ENCODE results near the gene NTF3.
"Not testable (repeated sequence)": the region's sequence is repeated elsewhere in the genome, so short reads cannot be mapped to it uniquely, and the experiment has no call there.

NTF3 gene

DNA sequence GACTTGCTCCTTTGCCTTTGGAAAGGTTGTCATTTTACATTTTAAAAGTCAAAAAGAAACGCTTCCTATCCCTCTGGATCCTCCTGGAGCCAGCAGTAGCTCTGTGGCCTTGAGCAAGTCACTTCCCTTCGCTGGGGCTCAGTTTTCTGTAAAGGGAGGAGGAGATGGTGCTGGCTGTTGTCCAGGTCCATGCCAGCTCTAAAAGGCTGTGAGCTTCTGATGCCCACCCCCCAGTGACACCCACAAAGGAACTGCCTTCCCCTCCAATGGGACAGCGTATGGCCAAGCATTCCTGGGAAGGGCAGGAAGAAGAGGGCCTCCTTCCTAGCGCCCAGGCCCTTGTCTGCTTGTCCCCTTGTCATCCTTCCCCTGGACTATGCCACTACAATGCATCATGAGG lies 81.5 kb downstream of the NTF3 start:
- DNase-seq, result no peak

DNA sequence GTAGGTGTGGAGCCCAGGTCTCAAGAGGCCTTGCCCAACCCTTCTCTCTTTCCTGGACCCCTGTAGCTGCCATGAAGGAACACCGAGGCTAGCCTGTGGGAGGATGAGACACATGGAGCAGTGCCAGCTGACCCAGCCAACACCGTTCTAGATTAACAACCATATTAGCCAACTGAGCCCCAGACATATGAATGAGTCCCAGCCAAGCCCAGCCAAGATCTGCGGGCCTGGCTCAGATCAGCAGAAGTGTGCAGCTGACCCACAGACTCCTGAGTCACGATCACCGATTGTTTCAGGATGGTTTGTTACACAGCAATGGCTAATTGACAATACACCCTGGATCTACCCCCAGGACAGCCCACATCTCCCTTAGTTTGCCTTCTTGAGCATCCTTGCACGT lies 82.1 kb downstream of the NTF3 start:
- no peak for DNase-seq

DNA sequence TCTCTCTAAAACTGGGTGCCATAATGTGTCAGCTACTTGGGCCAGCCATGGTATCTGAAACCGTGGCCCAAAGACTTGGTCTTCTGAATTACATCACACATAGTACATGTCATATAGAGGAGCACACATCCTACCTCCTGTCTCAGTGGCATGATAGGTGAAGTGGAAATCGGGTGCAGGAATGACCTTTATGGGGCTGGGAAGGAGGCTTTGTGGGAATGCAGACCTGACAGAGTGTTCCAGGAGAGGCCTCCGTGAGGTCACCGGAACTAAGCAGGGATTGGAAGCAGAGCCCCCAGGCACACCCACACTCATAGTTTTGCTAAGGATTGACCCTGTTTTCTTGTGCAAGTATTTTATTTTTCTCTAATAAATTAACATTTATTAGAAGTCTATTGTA lies 82.6 kb downstream of the NTF3 start:
- DNase-seq, result no peak

DNA sequence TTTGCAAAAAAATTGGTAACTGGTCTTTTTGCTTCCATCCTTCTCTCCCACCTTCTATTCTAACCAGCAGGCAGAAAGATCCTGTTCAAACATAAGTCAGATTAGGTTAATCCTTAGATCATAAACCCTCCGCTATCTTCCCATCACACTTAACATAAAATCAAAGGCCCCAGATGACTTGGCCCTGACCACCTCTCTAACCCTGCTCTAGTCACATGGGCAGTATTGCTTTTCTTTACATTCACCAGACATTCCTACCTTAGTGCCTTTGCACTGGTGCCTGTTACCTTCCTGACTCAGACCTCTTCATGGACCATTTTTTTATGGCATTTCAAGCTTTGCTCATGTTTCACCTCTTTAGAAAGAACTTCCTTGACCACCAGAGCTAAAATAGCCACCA lies 83.5 kb downstream of the NTF3 start:
- peak; percentile 60 for DNase-seq

DNA sequence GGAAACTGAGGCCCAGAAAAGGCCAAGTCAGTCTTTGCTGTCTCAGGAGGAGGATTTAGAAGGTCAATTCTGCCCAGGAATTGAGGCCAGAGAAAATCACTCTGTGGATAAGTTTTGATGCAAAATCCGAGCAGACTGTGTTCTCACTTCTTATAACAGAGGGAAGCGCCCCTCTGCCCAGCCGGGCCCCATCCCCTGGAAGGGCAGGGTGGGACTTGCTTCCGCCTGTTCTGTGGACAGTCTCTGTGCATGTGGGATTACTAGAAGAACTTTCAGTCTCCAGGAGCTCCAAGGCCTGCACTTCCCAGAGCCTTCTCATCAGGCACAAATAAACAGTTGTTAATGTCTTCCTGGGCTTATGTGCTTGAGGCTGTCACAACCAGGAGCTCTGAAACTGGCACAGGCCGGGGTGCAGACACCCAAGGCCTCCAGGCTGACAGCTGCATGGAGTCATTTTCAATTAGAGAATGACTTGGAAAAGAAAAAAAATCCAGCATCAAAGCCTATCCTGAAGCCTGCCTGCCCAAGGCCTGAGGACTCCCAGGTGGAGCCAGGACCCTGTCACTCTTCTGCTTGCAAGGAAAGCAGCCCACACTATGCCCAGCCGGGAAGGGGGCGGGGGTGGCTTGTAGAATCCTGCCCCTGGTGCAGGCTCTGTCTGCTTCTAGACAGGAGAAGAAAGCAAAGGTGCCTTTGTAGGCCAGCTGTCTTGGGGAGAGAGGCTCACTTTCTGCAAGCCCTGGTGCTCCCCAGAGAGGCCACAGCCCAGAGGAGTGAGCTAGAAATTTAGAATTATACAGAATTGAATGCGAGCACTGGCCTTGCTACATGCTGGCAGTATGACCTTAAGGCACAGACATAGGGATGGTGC lies 84.7 kb downstream of the NTF3 start:
- DNase-seq, result no peak

DNA sequence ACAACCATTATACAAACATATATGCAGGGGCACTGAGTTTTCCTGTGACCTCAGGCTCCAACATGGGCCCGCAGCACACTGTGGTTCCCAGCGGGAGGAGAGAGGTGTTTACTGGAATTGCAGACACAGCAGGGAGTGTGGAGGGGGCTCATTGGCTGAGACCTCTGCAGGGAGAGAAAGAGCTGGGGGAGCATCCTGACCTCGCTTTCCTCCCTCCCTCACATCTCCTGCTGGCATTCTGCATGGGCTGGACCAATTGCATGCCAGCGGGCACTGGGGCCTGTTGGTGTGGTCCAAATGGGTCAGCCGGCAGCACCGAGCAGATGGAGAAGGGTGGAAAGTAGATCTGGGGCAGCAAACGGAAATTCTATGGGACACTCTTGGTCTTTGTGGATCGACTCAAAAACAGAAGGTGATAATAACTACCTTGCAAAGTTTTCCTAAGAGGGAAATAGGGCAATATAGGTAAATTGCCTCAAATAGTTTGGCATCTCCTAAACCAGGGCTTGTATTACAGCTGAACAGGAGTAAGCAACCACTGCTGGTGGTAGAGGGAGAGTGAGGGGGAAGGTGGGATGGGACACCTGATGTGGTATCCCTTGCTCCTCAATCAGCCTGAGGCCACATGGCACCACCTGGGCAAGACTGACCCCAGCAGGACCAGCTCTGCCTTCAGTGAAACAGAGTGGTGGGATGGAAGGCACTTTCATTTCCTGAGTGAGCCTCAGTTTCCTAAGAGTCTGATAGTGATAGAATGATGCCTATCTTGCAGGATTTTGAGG lies 86.9 kb downstream of the NTF3 start:
- peak; percentile 22 for DNase-seq

DNA sequence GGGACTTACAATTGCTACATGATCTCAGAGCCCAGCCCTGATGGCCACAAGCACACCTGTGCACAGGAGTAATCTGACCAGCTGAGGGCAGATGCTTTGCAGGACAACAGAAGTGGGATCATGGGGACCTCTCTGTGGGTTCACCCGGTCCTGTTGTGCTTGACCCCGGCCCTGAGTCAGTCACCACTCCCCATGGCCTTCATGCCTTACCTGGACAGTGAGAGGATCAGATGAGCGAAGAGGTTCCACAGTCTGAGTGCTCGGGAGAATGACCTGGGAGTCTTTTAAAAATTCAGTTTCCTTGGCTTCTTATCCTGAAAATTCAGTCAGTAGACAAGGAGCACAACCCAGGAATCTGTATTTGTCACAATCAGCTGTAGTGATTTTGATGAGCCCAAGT lies 88.1 kb downstream of the NTF3 start:
- DNase-seq, result no peak

DNA sequence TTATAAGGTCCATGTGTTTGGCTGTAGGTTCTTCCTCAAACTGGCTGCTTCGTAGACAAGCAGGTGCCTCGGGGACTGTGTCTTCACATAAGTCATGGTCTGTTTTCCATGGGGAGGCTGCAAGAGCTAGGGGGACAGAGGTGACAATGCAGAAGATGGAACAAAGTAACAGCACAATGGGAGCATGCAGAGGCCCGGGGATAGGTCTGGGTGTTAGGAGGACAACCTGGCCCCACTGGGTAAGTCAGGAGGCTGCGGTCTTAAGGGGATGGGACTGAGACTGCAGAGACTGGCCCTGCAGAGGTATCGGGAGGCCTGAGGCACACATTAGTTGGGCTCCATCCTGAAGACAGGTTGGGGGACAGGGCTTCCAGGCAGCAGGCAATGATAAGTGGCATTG lies 88.9 kb downstream of the NTF3 start:
- DNase-seq, result no peak

DNA sequence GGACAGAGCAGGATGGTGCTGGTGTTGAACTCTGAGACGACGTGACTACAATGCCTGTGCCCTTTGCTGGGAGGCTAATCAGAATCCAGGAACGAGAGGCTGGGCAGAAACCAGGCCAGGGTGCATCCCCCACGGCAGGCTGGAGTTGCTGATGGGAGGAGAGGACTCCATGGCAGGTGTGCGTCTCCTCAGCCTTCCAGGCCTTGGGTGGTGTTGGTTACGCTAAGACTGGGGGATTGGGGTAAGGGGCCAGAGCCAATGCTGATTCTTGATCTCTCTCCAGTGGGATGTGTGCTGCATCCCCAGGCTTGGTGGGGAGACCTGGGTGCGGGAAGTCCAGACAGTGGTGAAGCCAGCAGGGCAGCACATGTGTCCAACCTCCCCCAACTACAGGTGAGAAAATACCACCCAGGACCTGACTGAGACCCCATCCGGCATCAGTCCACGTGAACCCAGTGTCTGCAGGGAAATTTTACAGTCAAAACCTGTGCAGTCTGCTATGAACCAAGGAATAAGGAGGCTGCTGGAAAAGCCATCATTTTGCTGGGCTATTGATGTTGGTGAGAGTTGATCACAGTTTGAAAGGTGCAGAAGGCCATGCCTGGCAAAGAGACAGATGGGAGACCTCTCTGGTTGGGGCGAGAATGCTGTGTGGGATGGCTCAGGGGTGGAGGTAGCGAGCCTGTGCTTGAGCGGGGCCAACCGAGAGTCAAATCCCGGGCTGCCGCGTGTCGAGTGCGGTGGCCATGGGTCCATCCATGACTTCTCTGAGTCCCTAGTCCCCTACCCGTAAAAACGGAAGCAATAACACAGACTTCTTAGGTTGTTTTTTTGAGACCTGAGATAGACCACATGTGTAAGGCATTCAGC lies 89.8 kb downstream of the NTF3 start:
- DNase-seq, result no peak

DNA sequence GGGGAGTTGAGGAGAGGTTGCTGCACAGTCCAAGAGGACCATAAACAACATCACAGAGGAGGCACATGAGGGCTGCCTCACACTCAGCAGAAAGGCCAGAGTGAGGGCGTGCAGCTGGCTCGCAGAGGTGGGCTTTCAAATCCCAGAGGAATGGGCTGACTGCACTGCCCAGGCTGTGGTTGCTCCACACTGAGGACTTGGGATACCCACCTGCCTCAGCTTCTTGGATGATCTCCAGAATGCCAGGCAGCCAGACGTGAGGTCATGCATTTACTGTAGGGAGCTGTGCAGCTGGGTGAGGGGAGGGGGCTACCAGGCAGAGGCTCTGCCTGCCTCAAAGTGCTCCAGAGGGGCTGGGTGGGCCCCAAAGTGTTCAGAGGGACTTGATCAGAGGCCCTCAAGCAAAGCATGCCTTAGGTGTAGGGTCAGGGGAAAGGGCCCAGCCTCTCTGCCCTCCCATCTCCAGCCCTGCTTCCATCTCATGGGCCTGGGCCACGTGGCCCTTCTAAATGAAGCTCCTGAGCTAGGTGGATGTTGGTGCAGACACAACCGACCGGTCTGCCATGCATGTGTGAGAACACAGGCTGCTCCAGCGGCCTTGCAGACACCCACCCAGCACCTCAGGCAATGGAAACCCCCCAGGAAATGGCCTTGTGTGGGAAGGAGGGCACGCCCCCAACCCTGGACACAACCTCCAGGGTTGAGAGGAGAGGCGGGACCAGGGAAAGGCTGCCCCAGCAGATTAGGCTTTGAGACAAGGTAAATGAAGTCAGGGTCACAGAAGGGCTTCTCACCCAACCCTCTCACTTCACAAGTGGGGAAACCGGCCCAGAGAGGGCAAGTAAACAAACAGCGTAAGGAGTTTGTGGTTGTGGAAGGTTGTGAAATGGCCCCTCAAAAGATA lies 90.8 kb downstream of the NTF3 start:
- DNase-seq, result no peak

DNA sequence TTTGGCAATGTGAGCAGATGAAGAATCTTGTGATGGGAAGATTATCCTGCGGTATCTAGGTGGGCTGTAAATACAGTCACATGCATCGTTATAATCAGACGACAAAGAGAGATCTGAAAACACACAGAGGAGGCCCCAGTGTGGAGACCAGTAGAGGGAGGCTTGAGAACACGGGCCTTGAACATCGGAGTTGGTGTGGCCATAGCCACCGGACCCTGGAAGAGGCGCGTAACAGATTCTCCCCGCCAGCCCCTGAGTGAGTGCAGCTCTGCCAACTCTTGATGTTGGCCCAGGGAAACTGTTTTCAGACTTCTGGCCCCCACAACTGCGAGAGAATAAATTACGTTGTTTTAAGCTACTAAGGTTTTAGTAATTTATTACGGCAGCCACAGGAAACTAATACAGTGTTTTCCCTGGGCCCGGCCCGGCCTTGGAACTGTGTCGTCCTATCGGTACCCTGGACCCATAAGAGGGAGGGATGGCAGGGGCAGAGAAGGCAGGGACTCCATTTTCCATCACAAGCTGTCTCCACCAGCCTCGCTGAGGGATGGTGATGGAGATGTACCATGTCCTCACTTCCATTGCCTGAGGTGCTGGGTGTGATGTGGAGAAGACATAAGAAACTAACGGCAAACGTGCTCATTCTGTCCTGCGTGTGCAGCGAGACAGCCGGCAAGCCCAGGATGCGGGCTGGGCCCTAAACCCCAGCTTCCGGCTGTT lies 91.6 kb downstream of the NTF3 start:
- no peak for DNase-seq

DNA sequence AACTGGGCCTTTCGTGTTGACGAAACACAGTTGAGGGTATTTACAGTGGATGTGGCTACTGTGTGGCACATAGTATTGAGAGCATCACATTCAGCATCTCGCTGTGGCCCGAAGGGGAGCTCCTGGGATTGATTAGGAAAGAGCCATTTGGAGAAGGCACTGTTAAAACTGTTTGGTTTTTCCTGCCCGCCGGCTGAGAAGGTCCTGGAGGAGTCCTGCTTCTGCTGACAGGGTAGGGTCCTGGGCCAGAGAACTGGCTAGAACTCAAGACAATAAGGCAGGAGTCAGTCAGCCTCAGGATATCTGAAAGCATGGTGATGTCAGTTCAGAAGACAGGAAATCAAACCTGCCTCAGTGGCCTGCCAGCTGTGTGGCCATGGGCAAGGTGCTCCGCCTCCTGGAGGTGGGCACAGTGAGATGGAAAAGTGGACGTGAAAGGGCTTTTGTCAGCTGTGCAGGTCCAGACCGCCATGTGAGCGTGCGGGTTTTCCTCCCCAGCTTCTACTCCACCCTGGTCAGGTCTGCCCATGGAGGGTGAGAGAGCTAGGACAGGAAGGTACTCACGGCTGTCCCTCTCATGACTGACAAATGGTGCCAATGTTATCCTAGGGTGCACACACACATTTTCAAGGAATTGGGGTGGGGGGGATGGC lies 92.3 kb downstream of the NTF3 start:
- no peak for DNase-seq

DNA sequence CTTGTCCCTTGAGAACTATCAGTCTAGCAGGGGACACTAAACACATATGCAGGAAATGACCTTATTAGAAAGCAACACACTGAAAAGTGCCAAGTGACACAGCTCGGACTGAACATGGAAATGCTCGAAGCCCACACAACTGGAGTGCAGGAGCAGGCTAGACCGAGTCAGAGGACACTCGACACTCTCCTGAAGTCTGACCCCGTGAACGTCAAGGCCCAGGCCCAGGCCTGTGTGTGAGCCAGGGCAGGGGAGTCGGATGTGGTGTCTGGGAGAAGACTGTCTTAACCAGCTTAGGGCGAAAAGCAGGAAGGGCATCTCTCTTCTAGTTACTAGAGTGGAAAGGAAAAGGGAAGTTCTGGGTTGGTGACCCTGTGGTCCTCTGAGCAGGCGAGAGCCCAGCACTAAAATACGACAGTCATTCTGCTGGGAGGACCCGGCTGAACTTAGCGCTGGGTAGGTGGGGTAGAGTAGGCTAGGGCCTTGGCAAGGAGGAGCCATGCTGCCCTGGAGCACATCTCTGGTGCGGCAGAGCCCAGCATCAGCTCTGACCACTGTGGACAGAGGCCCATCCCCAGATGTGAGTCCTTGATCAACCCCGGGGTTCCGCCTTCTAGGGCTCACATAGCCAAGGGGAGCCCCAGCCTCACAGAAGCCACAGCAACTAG lies 93.0 kb downstream of the NTF3 start:
- DNase-seq, result no peak

DNA sequence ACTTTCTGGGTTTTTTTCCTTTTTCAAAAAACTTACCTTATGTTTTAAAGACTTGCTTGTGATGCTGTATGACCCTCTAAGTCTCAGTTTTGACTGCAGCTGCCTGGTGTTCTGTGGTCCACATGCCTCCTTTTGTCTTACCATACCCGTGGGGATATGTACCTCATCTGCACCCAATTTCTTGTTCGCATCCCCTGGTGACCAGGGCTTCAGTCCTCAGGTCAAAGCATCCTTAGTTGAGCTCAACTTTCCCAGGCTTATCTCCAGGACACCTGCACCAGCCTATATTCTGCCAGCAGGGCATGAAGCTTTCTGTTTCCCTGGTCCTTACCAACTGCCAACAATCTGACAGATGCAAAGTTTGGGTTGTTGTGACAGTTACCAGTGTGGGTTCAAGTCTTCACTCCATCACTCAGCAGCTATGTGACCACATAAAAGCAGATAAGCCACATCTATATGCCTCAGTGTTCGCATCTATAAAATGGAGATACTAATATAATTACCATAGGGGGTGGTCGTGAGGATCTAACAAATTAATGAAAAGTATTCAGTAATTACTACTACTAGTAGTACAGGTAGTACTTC lies 94.0 kb downstream of the NTF3 start:
- no peak for DNase-seq

DNA sequence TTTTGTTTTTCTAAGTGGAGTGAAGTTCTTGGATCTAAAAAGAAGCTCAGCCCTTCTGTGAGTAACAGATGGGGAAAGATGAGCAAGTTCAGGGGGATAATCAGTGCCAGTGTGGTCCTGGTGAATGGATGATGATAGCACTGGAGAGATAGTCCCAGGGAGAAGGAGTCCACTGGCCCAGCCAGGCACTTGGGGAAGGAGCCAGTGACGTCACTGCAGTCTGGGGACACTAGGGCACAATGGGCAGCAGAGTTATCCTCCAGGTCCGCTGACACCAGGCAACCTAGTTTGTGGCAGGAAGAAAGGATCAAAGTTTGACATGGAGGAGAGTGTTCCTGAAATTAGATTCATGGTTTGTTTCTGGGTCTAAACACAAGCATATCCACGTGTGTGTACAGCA lies 101.5 kb downstream of the NTF3 start:
- DNase-seq, result no peak

DNA sequence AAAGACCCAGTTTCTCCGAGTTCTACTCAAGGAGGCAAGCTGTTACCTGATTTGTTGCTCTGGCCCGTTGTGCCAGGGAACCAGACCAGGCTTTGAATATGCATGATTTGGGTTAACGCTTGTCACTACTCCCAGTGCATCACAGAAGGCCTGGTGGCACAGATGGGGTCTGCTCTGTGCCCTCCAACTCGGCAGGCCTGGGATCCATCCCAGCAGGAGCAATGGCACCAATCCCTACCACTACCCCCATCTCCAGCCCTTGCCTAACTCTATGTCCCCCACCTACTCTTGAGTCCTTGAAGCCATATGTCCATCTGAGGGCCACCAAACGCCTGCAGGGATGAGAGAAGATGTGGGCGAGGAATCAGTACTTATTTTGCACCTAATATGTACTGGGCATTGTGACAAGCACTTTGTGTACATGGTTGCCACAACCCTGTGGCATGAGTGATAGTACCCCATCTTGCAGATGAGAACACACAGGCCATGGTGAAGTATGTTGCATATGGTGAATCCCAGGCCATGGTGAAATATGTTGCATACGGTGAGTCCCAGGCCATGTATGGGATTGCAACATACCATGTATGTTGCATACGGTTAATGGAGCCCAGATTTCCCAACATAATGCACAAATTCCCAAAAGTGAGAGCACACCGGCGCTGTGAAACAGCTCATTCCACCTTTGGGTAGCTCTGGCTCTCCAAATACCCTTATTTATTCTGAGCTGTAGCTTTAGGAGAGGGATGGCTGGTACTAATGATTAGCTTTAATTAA lies 102.7 kb downstream of the NTF3 start:
- DNase-seq, result no peak

DNA sequence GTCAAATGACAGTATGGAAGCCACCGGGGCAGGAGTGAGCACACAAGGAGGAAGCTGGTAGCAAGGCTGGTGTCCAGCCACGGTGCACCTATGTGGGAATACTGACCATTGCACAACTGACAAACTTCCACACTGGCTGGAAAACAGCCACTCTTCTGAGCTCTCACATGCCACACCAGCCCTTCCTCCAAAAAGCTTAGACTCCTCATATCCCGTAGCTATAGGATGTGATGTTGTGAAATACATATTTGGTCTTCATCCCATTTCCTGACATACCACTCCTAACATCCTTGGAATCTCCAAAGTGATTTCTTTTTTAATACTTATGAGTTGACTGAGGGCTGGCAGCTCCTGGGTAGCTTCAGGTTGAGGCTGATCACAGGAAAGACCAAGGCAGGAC lies 103.6 kb downstream of the NTF3 start:
- DNase-seq, result no peak

DNA sequence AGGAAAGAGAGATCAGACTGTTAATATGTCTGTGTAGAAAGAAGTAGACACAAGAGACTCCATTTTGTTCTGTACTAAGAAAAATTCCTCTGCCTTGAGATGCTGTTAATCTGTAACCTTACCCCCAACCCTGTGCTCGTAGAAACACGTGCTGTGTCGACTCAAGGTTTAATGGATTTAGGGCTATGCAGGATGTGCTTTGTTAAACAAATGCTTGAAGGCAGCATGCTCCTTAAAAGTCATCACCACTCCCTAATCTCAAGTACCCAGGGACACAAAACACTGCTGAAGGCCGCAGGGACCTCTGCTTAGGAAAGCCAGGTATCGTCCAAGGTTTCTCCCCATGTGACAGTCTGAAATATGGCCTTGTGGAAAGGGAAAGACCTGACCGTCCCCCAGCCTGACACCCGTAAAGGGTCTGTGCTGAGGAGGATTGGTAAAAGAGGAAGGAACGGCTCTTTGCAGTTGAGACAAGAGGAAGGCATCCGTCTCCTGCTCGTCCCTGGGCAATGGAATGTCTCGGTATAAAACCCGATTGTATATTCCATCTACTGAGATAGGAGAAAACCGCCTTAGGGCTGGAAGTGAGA lies 105.2 kb downstream of the NTF3 start:
- DNase-seq, result not testable (repeated sequence)

DNA sequence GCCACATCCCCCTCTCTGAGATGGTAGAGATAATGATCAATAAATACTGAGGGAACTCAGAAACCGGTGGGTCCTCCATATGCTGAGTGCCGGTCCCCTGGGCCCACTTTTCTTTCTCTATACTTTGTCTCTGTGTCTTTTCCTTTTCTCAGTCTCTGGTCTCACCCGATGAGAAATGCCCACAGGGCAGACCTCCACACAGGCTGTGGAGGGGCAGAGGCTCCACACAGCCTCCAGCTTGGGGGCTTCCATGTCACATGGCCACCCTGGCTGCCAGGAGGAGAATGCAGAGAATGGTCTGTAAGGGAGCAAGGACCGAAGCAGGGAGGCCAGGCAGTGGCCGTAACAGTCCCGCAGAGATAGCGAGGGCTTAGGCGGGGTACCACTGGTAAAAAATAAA lies 105.9 kb downstream of the NTF3 start:
- DNase-seq, result no peak
